Neural cell (in vitro differentiated cells): Measurements from ENCODE around the gene GPATCH11. TPM values are rescaled to one million over a fixed set of nuclear protein-coding genes. Genes with fewer than 3 reads are reported as not detected.

Source experiments
- H2AFZ ChIP-seq: fragments of 200-600, 300-800 bp; sonication (generic), shearing (Covaris generic); 2 replicates; pipeline ENCODE4 v1.6.0; 2014; ENCODE audit warnings: low read depth, mild to moderate bottlenecking, antibody characterized with exemption, low read length, moderate library complexity
- H3F3A ChIP-seq: fragments of 200-600 bp; shearing (Covaris generic); 2 replicates; pipeline ENCODE4 v1.6.1; 2016; ENCODE audit warnings: mild to moderate bottlenecking, moderate library complexity, mixed read lengths, antibody characterized with exemption, low read length; ENCODE audit not compliant: insufficient read depth, poor library complexity, severe bottlenecking
- H3K27ac ChIP-seq: fragments of 200-600, 300-800 bp; sonication (generic), shearing (Covaris generic); 2 replicates; pipeline ENCODE4 v1.5.1; 2014; ENCODE audit warnings: mild to moderate bottlenecking, low read length, moderate library complexity
- H3K27me3 ChIP-seq: fragments of 300-800, 200-600 bp; sonication (generic), shearing (Covaris generic); 2 replicates; pipeline ENCODE4 v1.6.0; 2014; ENCODE audit warnings: mild to moderate bottlenecking, low read depth, low read length, moderate library complexity; ENCODE audit not compliant: insufficient read depth
- H3K36me3 ChIP-seq: fragments of 300-800, 200-600 bp; sonication (generic), shearing (Covaris generic); 2 replicates; pipeline ENCODE4 v1.5.1; 2014; ENCODE audit warnings: mild to moderate bottlenecking, antibody characterized with exemption, low read length, moderate library complexity; ENCODE audit not compliant: insufficient read depth
- H3K4me2 ChIP-seq: fragments of 300-800, 200-600 bp; sonication (generic), shearing (Covaris generic); 2 replicates; pipeline ENCODE4 v1.6.0; 2014; ENCODE audit warnings: mild to moderate bottlenecking, low read length
- H3K4me3 ChIP-seq: fragments of 300-800, 200-600 bp; sonication (generic), shearing (Covaris generic); 2 replicates; pipeline ENCODE4 v1.5.1; 2014; ENCODE audit warnings: mild to moderate bottlenecking, low read length, moderate library complexity
- H3K79me2 ChIP-seq: fragments of 200-600 bp; shearing (Covaris generic); replicated peaks from 2 replicates; pipeline ENCODE4 v1.6.0; 2014; ENCODE audit warnings: mild to moderate bottlenecking, low read length, moderate library complexity; ENCODE audit not compliant: insufficient read depth
- H3K9ac ChIP-seq: fragments of 300-800, 200-600 bp; sonication (generic), shearing (Covaris generic); 2 replicates; pipeline ENCODE4 v1.6.1; 2016; ENCODE audit warnings: mild to moderate bottlenecking, low read length, mixed read lengths
- H3K9me2 ChIP-seq: fragments of 200-600 bp; shearing (Covaris generic); 2 replicates; pipeline ENCODE4 v1.6.1; 2016; ENCODE audit warnings: mild to moderate bottlenecking, low read length, mixed read lengths; ENCODE audit not compliant: insufficient read depth
- H3K9me3 ChIP-seq: fragments of 200-600, 300-800 bp; sonication (generic), shearing (Covaris generic); 2 replicates; pipeline ENCODE4 v1.6.1; 2016; ENCODE audit warnings: mild to moderate bottlenecking, mixed run types, low read length, moderate library complexity, mixed read lengths
- H4K20me1 ChIP-seq: fragments of 200-600 bp; shearing (Covaris generic); 2 replicates; pipeline ENCODE4 v1.6.1; 2016; ENCODE audit warnings: mild to moderate bottlenecking, mixed run types; ENCODE audit not compliant: insufficient read depth
- EP300 ChIP-seq: fragments of 450-650 bp; conservative IDR thresholded peaks from 2 replicates; pipeline ENCODE4 v1.6.1; 2014; ENCODE audit warnings: antibody characterized with exemption, mild to moderate bottlenecking, moderate library complexity; ENCODE audit not compliant: poor library complexity, severe bottlenecking
- EZH2 ChIP-seq: fragments of 200-600, 300-800 bp; shearing (Covaris generic), sonication (generic); IDR thresholded peaks from 2 replicates; pipeline ENCODE4 v1.6.1; 2014; ENCODE audit warnings: antibody characterized with exemption, low read length, borderline replicate concordance, mild to moderate bottlenecking; ENCODE audit not compliant: insufficient read depth, poor library complexity, severe bottlenecking
- MXI1 ChIP-seq: fragments of 450-650 bp; conservative IDR thresholded peaks from 2 replicates; pipeline ENCODE4 v1.6.1; 2014; ENCODE audit warnings: antibody characterized with exemption, mild to moderate bottlenecking; ENCODE audit not compliant: poor library complexity, severe bottlenecking
- POLR2AphosphoS5 ChIP-seq: IDR thresholded peaks from 2 replicates; pipeline ENCODE4 v1.6.1; 2012
- RAD21 ChIP-seq: fragments of 450-650 bp; conservative IDR thresholded peaks from 2 replicates; pipeline ENCODE4 v1.6.1; 2014; ENCODE audit warnings: antibody characterized with exemption, mild to moderate bottlenecking, moderate library complexity
- SMC3 ChIP-seq: fragments of 450-650 bp; conservative IDR thresholded peaks from 2 replicates; pipeline ENCODE4 v1.6.1; 2014; ENCODE audit warnings: antibody characterized with exemption, mild to moderate bottlenecking, moderate library complexity; ENCODE audit not compliant: poor library complexity
- TAF1 ChIP-seq: IDR thresholded peaks from 2 replicates; pipeline ENCODE4 v1.6.1; 2012; ENCODE audit warnings: low read depth
- polyA plus RNA-seq: library from polyadenylated mRNA; depleted of rRNA; stranded (reverse); fragments of >200 nt; gene quantifications from 2 replicates; pipeline ENCODE4 v1.2.3, GENCODE V29; 2014
- TF ChIP-seq, protein P1 (sequence below): fragments of 450-650 bp; IDR thresholded peaks from 2 replicates; pipeline ENCODE4 v1.5.1; 2014; ENCODE audit warnings: antibody characterized with exemption, mild to moderate bottlenecking, moderate library complexity; ENCODE audit not compliant: poor library complexity, severe bottlenecking
- TF ChIP-seq, protein P2 (sequence below): IDR thresholded peaks from 2 replicates; pipeline ENCODE4 v1.6.1; 2012; ENCODE audit warnings: borderline replicate concordance

The GPATCH11 gene
- polyA plus RNA-seq, 1 donor from 2014 or later, result 17.7 TPM

DNA sequence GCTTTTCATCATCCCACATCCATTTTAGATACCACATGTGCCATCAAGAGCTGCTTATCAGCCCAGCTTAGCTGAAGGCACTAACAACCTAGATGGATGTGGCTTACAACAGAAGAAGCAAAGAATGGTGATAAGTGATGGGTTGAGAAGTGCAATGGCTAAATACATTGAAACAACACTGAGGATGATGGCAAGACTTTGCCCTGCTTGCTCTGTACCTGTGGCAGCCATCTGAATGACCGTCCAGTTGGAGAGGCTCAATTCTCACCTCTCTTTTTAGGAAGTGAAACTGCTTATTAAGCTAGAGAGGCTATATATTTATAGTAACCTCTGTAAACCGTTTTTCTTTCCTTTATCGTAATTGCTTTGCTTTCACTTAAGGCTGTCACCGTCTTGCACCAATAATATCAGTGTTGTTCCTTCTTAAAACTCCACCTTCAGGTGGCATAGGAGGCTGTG is 5.7 kb downstream of the GPATCH11 start:
- Histone ChIP-seq H3K36me3 (peaks cover 11% of the 10 kb centered on the region), H4K20me1 (no peaks in the 10 kb centered on the region), H2AFZ (no peak overlapping the region), H3F3A (no peaks in the 10 kb centered on the region), H3K4me3 (no peak overlapping the region), H3K9me3 (no peaks in the 10 kb centered on the region), H3K27ac (no peak overlapping the region), H3K27me3 (no peaks in the 10 kb centered on the region), H3K4me2 (no peak overlapping the region), H3K9ac (no peak overlapping the region), H3K9me2 (no peaks in the 10 kb centered on the region), H3K79me2 (peaks cover 2% of the 10 kb centered on the region)
- TF ChIP-seq, protein P1, sequence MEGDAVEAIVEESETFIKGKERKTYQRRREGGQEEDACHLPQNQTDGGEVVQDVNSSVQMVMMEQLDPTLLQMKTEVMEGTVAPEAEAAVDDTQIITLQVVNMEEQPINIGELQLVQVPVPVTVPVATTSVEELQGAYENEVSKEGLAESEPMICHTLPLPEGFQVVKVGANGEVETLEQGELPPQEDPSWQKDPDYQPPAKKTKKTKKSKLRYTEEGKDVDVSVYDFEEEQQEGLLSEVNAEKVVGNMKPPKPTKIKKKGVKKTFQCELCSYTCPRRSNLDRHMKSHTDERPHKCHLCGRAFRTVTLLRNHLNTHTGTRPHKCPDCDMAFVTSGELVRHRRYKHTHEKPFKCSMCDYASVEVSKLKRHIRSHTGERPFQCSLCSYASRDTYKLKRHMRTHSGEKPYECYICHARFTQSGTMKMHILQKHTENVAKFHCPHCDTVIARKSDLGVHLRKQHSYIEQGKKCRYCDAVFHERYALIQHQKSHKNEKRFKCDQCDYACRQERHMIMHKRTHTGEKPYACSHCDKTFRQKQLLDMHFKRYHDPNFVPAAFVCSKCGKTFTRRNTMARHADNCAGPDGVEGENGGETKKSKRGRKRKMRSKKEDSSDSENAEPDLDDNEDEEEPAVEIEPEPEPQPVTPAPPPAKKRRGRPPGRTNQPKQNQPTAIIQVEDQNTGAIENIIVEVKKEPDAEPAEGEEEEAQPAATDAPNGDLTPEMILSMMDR, result no peak
- TF ChIP-seq EZH2 (no peak), SMC3 (no peak), RAD21 (no peak), EP300 (no peak), POLR2AphosphoS5 (no peak), TAF1 (no peak), MXI1 (no peak)
- TF ChIP-seq, protein P2, sequence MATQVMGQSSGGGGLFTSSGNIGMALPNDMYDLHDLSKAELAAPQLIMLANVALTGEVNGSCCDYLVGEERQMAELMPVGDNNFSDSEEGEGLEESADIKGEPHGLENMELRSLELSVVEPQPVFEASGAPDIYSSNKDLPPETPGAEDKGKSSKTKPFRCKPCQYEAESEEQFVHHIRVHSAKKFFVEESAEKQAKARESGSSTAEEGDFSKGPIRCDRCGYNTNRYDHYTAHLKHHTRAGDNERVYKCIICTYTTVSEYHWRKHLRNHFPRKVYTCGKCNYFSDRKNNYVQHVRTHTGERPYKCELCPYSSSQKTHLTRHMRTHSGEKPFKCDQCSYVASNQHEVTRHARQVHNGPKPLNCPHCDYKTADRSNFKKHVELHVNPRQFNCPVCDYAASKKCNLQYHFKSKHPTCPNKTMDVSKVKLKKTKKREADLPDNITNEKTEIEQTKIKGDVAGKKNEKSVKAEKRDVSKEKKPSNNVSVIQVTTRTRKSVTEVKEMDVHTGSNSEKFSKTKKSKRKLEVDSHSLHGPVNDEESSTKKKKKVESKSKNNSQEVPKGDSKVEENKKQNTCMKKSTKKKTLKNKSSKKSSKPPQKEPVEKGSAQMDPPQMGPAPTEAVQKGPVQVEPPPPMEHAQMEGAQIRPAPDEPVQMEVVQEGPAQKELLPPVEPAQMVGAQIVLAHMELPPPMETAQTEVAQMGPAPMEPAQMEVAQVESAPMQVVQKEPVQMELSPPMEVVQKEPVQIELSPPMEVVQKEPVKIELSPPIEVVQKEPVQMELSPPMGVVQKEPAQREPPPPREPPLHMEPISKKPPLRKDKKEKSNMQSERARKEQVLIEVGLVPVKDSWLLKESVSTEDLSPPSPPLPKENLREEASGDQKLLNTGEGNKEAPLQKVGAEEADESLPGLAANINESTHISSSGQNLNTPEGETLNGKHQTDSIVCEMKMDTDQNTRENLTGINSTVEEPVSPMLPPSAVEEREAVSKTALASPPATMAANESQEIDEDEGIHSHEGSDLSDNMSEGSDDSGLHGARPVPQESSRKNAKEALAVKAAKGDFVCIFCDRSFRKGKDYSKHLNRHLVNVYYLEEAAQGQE, result no peak

DNA sequence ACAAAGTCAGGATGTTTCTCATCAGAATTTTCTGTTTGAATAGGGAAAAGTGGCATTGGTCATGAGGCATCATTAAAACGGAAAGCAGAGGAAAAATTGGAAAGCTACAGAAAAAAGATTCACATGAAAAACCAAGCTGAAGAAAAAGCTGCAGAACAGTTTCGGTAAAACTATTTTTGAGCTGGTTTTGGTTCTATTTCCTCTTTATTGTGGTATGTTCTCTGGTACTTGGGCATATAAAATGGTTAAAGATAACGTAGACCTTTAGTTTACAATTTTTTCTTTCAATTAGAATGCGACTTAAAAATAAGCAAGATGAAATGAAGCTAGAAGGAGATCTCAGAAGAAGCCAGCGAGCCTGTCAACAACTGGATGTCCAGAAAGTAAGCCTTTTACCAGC is 7.6 kb downstream of the GPATCH11 start:
- Histone ChIP-seq H3K36me3 (peaks cover 11% of the 10 kb centered on the region), H3K9me3 (no peaks in the 10 kb centered on the region), H3K27me3 (no peaks in the 10 kb centered on the region), H3F3A (no peaks in the 10 kb centered on the region), H3K4me3 (no peak overlapping the region), H3K9ac (no peak overlapping the region), H4K20me1 (no peaks in the 10 kb centered on the region), H3K4me2 (no peak overlapping the region), H3K27ac (no peak overlapping the region), H2AFZ (no peak overlapping the region), H3K79me2 (no peaks in the 10 kb centered on the region), H3K9me2 (no peaks in the 10 kb centered on the region)
- no peak for TF ChIP-seq EP300
- no peak for TF ChIP-seq SMC3
- TF ChIP-seq TAF1, result no peak
- TF ChIP-seq, protein P2, result no peak
- no peak for TF ChIP-seq POLR2AphosphoS5
- no peak for TF ChIP-seq MXI1
- no peak for TF ChIP-seq EZH2
- TF ChIP-seq RAD21, result no peak
- TF ChIP-seq, protein P1, result no peak
